NCI-H2227 treated with DMSO at 0.1 percent for 48 hours (cell line): ENCODE results near the gene EVL.

Experiments
- DNase-seq: peaks from one replicate; lab custom pipeline; 2025; lab: John Stamatoyannopoulos, UW

The EVL gene

DNA sequence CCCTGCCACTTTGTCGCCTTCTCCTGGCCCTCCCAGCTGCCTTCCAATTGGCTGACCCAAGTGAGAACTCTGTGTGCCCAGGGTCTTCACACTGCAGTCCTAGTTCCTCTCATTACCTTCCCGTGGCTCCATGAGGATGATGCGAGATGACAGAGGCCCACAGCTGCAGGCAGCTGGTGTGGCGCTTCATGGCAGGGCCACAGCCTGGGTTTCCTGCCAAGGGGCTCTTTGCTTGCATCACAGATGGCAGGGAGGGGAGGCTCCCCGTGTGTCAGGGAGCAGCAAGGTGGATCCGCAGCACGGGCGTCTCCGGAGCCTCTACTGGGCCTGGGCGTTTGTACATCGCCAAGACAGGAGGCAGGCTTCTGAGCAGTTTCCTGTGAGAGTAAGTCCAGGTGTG lies 65.3 kb downstream of the EVL start:
- DNase-seq = no peak

GRCh38 chr14:100131181-100131580 lies 66.0 kb downstream of the EVL start:
- no peak for DNase-seq

DNA sequence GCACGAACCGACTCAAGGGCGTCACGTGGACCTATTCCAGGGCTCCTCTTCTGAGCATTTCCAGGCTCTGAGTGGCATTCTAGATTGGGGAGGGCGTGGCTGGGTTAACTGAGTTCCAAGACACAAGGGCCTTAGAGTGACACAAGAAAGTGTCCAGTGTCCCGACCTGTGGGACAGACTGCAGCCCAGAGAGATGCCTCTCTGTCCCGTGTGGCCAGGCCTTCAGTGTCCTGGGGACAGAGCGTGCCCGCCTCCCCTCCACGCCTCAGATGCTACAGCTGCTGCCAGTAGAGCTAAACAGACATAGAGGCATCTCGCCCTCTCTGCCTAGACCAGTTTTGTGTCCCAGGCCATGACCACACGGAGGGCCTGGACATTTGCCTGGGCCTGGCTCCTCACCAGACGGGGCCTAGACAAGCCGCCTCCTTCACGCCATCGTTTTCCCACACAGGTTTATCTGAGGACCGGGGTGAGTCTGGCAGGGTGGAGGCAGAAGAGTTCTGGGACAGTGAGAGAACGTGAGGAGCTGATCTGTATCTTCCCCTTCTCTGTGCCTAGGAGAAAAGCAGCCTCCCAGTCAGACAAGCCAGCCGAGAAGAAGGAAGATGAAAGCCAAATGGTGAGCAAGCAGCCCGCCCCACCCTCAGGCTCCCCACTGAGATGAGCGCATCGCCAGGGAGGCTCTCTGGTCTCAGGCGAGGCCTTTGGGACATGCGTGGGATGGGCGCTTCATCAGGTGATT lies 67.1 kb downstream of the EVL start:
- no peak for DNase-seq

DNA sequence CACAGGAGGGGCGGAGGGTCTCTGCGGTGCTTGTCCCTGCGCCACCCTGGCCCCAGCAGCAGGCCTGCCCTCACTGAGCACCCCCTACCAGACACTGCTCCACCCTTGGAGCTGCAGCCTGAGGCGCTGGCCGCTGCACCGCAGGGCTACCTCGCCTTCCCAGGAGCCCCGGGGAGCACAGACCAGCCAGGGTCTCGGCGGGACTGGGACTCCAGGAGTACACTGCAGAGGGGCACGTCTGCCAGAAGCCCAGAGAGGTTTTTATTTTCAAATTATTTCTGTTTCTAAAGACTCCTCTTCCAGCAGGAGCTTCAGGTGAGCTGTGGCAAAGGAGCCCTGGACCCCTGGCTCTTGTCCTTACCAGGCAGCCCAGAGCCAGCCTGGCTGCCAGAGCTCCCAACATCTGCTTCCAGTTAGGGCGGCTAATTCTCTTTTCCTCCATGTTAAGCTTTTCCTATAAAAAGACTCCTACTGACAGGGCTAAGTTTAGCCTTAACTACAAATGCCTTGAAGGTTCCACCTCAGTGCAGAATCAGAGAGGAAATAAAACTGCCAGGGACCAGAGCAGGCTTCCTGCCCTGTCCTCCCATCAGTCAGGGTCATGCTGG lies 67.8 kb downstream of the EVL start:
- no peak for DNase-seq

GRCh38 chr14:100134586-100134985 lies 69.4 kb downstream of the EVL start:
- DNase-seq = no peak

- DNase-seq = no peak
Observed at GRCh38 chr14:100135073-100135472, 69.9 kb downstream of the EVL start.

DNA sequence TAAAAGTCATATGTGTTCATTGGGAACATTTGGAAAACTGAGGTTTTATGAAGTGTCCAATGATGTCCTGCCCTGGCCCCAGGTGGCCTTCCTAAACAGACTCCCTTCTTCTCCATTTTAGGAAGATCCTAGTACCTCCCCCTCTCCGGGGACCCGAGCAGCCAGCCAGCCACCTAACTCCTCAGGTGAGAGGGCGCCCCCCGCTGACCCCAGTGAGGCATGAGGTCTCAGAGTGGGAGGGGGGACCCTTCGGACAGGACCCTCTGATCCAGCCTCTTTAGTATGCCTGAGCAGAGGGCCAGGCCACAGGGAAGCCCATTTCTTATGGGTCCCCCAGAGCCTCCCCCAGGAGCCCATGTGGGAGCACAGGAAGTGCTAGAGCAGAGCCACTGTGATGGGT lies 70.6 kb downstream of the EVL start:
- no peak for DNase-seq

DNA sequence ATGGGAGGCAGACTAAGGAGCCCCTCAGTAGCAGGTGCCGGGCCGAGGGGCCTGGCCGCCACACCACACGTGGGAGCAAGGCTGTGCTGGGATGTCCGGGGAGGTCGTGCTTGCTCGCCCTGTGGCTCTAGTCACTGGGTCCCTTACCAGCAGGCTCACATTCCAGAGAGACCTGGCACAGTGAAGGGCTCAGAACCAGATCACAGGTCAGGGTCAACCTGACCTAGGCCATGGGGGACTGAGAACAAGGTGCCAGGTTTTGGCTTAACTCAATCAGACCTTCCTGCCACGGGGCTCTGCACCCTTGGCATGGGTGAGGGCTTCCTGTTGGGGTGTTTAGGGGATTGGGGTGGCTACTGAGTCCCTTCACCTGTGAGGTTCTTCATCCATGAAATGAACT lies 72.0 kb downstream of the EVL start:
- no peak for DNase-seq

DNA sequence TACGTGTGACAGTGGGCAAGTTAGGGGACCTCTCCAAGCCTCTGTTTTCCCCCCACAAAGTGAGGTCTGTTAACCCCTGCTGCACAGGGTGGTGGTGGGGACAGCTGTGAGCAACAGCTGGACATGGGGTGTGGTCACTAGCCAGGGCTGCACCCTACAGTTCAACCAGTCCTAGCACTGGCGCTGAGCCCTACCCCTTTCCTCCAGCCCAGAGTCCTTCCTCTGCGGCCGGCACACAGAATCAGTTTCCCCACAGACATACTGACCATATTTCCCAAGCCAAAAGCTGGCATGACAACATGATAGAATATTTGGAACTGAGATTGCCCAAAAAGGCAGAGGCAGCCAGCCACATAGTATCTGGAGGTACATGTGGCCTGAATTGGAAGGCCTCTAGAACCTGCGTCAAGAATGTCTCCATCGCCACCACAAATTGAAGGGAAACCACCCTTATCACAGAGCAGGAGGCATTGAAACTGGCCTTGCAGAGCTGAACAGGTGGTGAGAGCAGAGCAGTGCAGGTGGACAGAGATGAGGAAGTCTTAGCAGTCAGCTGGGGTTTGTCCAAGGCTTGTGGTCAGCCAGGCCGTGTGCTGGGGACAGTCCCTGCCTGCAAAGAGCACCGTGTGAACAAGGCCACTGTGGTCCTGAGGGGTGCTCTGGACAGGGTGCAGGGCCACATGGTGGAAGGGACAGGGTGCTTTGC lies 73.0 kb downstream of the EVL start:
- no peak for DNase-seq

GRCh38 chr14:100138955-100139354 lies 73.7 kb downstream of the EVL start:
- DNase-seq = no peak

DNA sequence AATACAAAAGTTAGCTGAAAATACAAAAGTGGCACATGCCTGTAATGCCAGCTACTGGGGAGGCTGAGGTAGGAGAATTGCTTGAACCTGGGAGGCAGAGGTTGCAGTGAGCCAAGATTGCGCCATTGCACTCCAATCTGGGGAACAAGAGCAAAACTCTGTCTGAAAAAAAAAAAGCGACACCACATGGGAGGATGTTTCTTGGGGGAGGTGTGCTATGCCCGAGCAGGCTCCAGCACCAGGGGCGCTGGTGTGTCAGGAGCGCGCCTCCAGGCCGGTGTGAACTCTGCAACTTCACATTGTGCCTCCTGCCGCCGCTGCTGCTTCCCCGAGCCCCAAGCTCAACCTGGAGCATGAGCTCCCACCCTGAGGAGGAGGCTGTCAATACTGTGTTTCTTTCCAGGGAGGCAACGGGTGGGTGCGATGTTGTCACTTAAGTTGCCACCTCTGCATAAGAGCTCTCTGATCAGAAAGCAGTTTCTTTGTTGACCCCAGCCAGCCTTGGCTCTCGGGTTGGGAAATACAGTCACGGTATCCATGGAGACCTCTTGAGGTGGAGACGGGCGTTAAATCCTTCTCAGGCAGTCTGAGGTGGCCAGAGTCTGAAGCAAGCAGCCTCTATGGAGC lies 75.3 kb downstream of the EVL start:
- DNase-seq = peak; percentile 29

DNA sequence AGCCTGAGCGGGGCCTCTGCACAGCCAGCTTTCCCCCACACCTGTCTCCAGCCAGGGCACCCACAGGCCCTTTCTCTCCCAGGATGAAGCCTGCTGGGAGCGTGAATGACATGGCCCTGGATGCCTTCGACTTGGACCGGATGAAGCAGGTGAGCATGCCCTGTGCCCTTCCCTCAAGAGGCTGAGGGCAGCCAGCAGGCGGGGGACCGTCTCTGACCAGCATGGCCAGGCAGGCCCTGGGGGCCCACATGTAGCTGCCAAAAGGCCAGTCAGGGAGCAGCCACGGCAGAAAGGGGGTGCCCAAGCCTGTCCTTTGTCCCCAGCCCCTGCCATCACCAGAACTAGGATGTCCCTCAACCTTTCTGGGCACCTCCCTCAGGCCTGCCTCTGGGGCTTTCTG lies 75.9 kb downstream of the EVL start:
- DNase-seq = no peak

- no peak for DNase-seq
Observed at GRCh38 chr14:100142073-100143040, 77.1 kb downstream of the EVL start.

GRCh38 chr14:100143523-100143922 lies 78.3 kb downstream of the EVL start:
- DNase-seq = no peak

GRCh38 chr14:100143934-100144333 lies 78.7 kb downstream of the EVL start:
- no peak for DNase-seq

- DNase-seq = no peak
Observed at GRCh38 chr14:100144645-100144995, 79.4 kb downstream of the EVL start.

DNA sequence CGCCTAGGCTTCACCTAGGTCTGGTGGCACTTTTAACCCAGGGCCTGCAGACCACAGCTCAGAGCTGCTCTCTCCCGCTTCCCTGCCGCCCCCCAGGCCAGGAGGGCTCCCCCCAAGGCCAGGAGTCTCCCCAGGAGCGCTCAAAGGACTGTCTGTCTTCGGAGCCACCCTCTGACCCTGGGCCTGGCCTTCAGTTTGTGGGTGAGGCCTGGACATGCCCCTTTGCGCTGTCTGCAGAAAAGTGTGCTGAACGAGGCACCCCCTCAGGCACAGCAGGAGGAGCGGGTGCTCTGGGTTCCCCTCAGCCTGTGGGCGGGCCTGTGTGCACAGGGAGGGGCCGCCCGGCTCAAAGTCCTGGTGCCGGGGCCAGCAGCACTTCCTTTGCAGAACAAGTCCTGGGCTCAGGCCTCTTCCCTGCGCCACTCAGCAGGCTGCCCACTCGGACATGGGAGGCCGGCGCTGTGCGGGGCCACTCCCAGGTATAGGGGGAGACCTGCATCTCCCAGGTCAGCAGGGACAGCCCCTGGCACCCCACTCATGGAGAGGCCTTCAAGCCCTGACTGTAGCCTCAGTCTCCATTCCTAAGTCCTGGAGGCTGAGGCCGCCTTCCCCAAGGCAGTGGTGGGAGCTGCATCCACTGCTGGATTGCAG lies 79.9 kb downstream of the EVL start:
- no peak for DNase-seq

- no peak for DNase-seq
Observed at GRCh38 chr14:100145682-100146464, 80.7 kb downstream of the EVL start.

DNA sequence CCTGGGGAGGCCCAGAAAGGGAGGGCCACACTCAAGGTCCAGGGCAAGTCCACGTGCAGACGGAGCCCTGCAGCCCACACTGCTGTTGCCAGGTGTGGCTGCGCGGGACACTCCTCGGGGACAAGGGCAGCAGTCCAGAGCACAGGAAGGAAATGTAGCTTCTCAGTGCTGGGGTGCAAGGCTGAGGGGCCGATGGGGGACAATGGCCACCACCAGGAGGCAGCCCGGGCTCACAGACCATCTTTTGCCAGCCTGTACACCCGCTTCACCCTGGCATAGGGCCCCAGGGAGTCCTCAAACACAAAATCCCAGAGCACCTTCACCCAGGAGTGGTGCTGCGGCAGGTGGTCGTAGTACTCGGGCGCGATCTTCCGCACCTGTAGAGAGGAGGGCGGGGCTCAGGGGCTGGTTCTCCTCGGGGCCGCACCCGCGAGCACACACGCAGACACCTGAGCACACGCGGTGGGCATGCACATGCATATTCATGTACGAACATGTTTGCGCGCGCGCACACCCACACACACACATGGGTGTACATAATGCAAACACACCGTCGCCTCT lies 81.4 kb downstream of the EVL start:
- DNase-seq = no peak

DNA sequence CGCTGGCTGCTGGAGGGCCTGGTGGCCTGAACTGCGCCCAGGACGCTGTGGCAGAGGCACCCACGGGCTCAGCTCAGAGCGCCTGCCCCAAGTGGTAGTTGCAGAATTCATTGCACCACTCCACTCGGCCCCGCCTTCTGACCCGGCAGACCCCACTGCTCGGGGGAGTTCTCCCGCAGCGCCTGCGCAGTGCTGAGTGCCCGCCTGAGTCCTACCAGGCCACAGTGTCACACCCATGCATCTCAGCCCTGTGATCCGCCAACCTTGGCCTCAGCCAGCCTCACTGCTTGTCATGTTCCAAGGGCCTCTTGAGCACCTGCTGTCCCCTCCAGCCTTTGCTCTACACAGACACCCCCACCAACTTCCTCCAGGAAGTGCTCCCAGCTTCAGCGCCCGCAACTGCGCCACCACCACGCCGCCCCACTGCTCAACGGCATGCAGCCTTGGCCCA lies 82.0 kb downstream of the EVL start:
- no peak for DNase-seq
